ENCODE data around the gene CDKL1. TPM values are rescaled to one million over a fixed set of nuclear protein-coding genes. Genes with fewer than 3 reads are reported as not detected.
A peak's percentile ranks its signal among the peaks of the same experiment; 100 is the strongest.

CDKL1 gene
- total and polyA plus RNA-seq, 2 of the 13 experiments (the other 11 are each of a cell fraction or from before 2014, with no cell fraction given) = 4.4 to 5.1 TPM

GRCh38 chr14:50311972-50312733 is 84.5 kb downstream of the CDKL1 start, which contains the start of the genes DMAC2L and L2HGDH (continued):
- TF ChIP-seq GLMP (CRISPR knock-in tag; IDR thresholded peaks at IDR 0.05; ENCODE audit: borderline replicate concordance) = peak; percentile 73; the same call in 1 of the 2 replicates
- TF ChIP-seq XBP1 (CRISPR knock-in tag; IDR thresholded peaks at IDR 0.05) = no peak
- peak; percentile 80 for TF ChIP-seq HNRNPLL (IDR thresholded peaks at IDR 0.05; ENCODE audit: low read depth, low read length, poor library complexity, severe bottlenecking)
- TF ChIP-seq RFX1 (IDR thresholded peaks at IDR 0.05) = no peak
- peak; percentile 54; the same call in 1 of the 2 replicates for TF ChIP-seq EED (CRISPR knock-in tag; IDR thresholded peaks at IDR 0.05)
- no peak for TF ChIP-seq TCF12 (IDR thresholded peaks at IDR 0.05)
- TF ChIP-seq TCF12 (CRISPR knock-in tag; IDR thresholded peaks at IDR 0.05) = peak; percentile 78; the same call in 1 of the 2 replicates
- peak; percentile 69; the same call in 1 of the 2 replicates for TF ChIP-seq RARG (CRISPR knock-in tag; IDR thresholded peaks at IDR 0.05; ENCODE audit: low read depth)
- TF ChIP-seq ZNF879 (CRISPR knock-in tag; IDR thresholded peaks at IDR 0.05) = 0 out of 2 replicates have a peak, but pooled peaks have one; percentile 76
- peak; percentile 82 for TF ChIP-seq JARID2 (CRISPR knock-in tag; IDR thresholded peaks at IDR 0.05; ENCODE audit: insufficient replicate concordance)
- TF ChIP-seq ZNF225 (CRISPR knock-in tag; IDR thresholded peaks at IDR 0.05) = peak; percentile 64
- peak; percentile 82 for TF ChIP-seq NR2C2 (CRISPR knock-in tag; IDR thresholded peaks at IDR 0.05; ENCODE audit: borderline replicate concordance)
- no peak for TF ChIP-seq SETDB1 (CRISPR knock-in tag; IDR thresholded peaks at IDR 0.05; ENCODE audit: borderline replicate concordance)
- peak; percentile 82 for TF ChIP-seq ZNF552 (CRISPR knock-in tag; IDR thresholded peaks at IDR 0.05; ENCODE audit: borderline replicate concordance)
- peak; percentile 87 for TF ChIP-seq FOXC1 (CRISPR knock-in tag; IDR thresholded peaks at IDR 0.05; ENCODE audit: borderline replicate concordance)
- no peak; the same call in 1 of the 2 replicates for TF ChIP-seq ZNF740 (CRISPR knock-in tag; IDR thresholded peaks at IDR 0.05)
- no peak for TF ChIP-seq HOXA7 (CRISPR knock-in tag; IDR thresholded peaks at IDR 0.05)
- no peak for TF ChIP-seq ETV5 (CRISPR knock-in tag; IDR thresholded peaks at IDR 0.05; ENCODE audit: borderline replicate concordance)
- TF ChIP-seq HOXA3 (CRISPR knock-in tag; IDR thresholded peaks at IDR 0.05) = peak; percentile 65; the same call in 1 of the 2 replicates
- no peak for TF ChIP-seq ZBTB46 (CRISPR knock-in tag; IDR thresholded peaks at IDR 0.05; ENCODE audit: borderline replicate concordance)
- 0 out of 2 replicates have a peak, but pooled peaks have one; percentile 67 for TF ChIP-seq HNRNPUL1 (IDR thresholded peaks at IDR 0.05; ENCODE audit: low read depth, low read length)
- peak; percentile 73; the same call in 1 of the 2 replicates for TF ChIP-seq NR0B2 (CRISPR knock-in tag; IDR thresholded peaks at IDR 0.05)
- no peak; the same call in 1 of the 2 replicates for TF ChIP-seq ZNF441 (CRISPR knock-in tag; IDR thresholded peaks at IDR 0.05; ENCODE audit: borderline replicate concordance)
- no peak for TF ChIP-seq GRHL1 (CRISPR knock-in tag; conservative IDR thresholded peaks at IDR 0.05)
